Neuron (in vitro differentiated cells): ENCODE data around the gene SP140.

ENCODE experiments used
- H2AFZ ChIP-seq: one replicate; pipeline ENCODE4 v1.6.1; 2013; ENCODE audit warnings: low read depth, mild to moderate bottlenecking, inconsistent platforms, low read length, moderate library complexity
- H3K27me3 ChIP-seq: one replicate; pipeline ENCODE4 v1.6.1; 2013; ENCODE audit warnings: low read length; ENCODE audit not compliant: insufficient read depth
- H3K36me3 ChIP-seq: one replicate; pipeline ENCODE4 v1.6.1; 2013; ENCODE audit warnings: low read length; ENCODE audit not compliant: insufficient read depth
- H3K4me1 ChIP-seq: one replicate; pipeline ENCODE4 v1.6.1; 2013; ENCODE audit warnings: low read length; ENCODE audit not compliant: insufficient read depth
- H3K4me3 ChIP-seq: 2 replicates; pipeline ENCODE4 v1.5.1; 2013; ENCODE audit warnings: mild to moderate bottlenecking, low read length, moderate library complexity
- H3K9me3 ChIP-seq: one replicate; pipeline ENCODE4 v1.6.1; 2013; ENCODE audit warnings: low read length

The SP140 gene

DNA sequence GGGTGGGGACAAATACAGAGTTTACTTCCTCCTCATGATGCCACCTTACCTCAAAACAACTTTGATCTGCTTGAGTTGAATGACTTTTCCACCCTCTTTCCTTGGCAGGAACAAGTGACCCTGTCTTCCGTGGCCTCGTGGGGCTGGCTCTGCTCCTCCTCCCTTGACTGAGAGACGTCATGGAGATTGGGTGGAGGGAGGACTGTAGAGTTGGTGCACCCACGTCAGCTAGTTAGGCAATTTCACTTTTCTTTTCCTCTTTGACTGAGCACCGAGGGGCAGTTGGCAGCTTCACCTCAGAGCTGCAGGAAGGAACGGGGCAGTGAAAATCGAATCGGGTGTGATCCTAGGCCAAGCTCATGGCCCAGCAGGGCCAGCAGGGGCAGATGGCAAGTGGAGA, at the start of gene SP140:
SP140 (plus strand) TSS at position 251 of the 400 bp plus-strand sequence; CDS start at position 360, 109 bp downstream.
- Histone ChIP-seq H3K4me1 (no peaks in the 10 kb centered on the region), H3K4me3 (no peak within 1 kb of the TSS), H3K27me3 (peaks cover 6% of the 10 kb centered on the region), H2AFZ (no peak within 1 kb of the TSS), H3K9me3 (no peaks in the 10 kb centered on the region), H3K36me3 (no peaks in the 10 kb centered on the region)

DNA sequence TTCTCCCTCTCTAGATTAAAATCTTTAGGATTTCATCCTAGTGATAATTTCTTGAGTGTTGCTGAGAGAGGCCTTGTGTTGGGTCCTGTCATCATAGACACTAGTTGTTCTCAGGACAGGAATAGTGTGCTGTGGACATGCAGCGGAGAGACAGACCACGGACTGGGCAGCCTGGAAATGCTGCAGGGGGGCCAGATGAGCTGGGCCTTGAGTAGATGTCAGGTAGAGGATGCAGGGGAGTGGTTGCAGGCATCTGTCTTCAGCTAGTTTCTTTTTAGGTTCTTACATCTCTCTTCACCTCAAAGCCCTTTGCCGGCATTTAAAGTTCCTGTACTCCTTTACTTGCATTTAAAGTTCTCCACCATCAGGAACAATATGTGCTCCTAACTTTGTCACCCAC, 48.5 kb upstream of the SP140 start:
- H3K9me3 ChIP-seq = no peaks in the 10 kb centered on the region

GRCh38 chr2:230178546-230179485, 46.7 kb upstream of the SP140 start:
- H3K4me1 ChIP-seq = peaks cover 16% of the 10 kb centered on the region

More for the DNA sequence above, 48.5 kb upstream of the SP140 start:
- Histone ChIP-seq H3K4me1 (peaks cover 16% of the 10 kb centered on the region), H3K36me3 (no peaks in the 10 kb centered on the region), H3K4me3 (no peak overlapping the region), H3K27me3 (no peaks in the 10 kb centered on the region), H2AFZ (no peak overlapping the region)

GRCh38 chr2:230179907-230180306, 45.6 kb upstream of the SP140 start:
- Histone ChIP-seq H3K4me3 (no peak overlapping the region), H2AFZ (no peak overlapping the region), H3K9me3 (no peaks in the 10 kb centered on the region), H3K27me3 (no peaks in the 10 kb centered on the region), H3K36me3 (no peaks in the 10 kb centered on the region), H3K4me1 (peaks cover 16% of the 10 kb centered on the region)

More at GRCh38 chr2:230178546-230179485, 46.7 kb upstream of the SP140 start:
- H3K36me3 ChIP-seq = no peaks in the 10 kb centered on the region
- H2AFZ ChIP-seq = no peak overlapping the region
- no peak overlapping the region for H3K4me3 ChIP-seq
- no peaks in the 10 kb centered on the region for H3K9me3 ChIP-seq
- H3K27me3 ChIP-seq = no peaks in the 10 kb centered on the region

DNA sequence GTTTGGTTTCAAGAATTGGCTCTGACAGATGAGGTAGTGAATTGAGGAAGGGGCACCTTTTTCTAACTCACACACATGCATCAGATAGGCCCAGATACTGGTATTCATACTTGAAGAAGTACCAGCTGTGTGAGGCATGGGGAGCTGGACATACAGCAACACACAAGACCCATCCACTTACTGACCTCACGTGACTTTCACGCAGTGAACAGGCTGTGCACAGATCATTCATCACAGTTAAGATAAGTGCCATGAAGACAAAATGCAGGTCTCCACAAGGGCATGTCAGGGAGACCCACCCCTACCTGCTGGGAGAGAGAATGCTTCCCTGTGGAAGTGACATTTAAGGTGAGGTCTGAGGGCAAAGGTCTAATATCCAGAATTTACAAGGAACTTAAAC, 44.3 kb upstream of the SP140 start:
- no peak overlapping the region for H2AFZ ChIP-seq
- no peaks in the 10 kb centered on the region for H3K9me3 ChIP-seq
- no peaks in the 10 kb centered on the region for H3K27me3 ChIP-seq
- H3K4me3 ChIP-seq = no peak overlapping the region
- peaks cover 16% of the 10 kb centered on the region for H3K4me1 ChIP-seq
- no peaks in the 10 kb centered on the region for H3K36me3 ChIP-seq

DNA sequence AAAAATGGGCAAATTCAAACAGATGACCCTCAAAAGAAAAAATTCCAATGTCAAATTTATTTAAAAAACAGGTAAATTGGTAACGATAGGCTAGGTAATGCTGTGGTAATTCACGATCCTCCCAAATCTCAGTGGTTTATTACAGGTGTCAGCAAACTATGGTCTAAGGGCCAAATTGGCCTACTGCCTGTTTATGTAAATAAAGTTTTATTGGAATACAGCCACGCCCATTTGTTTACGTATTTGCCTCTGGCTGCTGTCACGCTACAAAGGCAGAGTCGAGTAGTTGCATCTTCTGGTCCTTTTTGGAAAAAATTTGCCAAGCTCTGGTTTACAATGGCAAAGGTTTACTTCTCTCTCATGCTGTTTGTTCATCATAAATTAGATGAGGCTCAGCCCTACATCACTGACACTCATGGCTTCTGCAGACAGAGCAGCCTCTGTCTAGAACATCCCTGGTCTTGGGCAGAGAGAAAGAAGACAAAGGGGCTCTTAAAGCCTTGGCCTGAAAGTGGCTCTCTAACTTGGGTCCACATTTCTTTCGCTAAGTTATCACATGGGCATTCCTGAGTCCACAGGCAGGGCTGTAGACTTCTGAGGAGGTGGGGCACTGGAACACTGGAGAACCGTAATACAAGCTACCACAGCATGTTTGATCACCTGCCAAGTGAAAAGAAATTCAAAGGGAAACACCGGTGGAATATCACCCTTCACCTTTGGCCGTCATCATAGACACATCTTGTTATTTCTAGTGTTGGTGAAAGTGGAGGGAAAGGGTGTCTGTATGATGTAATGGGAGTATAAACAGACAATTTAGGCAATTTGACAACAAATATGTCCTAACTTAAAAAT, 40.6 kb upstream of the SP140 start:
- no peak overlapping the region for H2AFZ ChIP-seq
- H3K4me1 ChIP-seq = no peaks in the 10 kb centered on the region

DNA sequence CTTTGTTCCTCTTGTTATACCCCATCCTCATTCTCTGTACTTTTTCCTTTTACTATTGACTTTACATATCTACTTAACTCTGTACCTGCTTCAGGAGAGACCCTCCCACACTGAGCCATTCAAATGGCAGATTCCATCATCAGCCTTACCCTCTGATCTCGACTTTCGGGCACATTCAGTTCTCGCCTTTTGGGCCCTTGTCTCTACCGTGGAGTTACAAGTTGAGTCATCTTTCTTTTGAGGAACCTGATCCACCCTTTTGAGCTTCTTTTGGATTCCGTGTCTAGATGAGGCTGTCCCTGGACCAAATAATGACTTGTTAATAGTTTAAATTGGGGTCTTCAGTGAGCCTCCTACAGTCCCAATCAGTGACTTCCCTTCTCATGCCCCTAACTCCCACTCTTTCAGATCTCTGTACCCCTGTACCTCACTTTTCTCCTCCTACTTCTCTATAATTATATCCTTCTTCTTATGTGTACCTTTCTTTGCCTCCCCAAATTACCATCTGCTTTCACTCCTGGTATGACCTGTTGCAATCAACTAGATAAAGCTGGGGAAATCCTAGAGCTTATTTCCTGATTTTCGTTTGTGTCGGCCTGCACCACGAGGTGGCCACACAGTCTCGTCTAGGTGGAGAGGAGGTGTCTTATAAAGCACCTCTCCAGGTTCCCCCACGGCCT, 23.0 kb upstream of the SP140 start:
- Histone ChIP-seq H3K4me1 (no peaks in the 10 kb centered on the region), H2AFZ (no peak overlapping the region), H3K4me3 (no peak overlapping the region), H3K27me3 (no peaks in the 10 kb centered on the region), H3K36me3 (no peaks in the 10 kb centered on the region), H3K9me3 (no peaks in the 10 kb centered on the region)

More for the DNA sequence above, 40.6 kb upstream of the SP140 start:
- H3K9me3 ChIP-seq = no peaks in the 10 kb centered on the region
- H3K36me3 ChIP-seq = no peaks in the 10 kb centered on the region
- H3K27me3 ChIP-seq = no peaks in the 10 kb centered on the region
- no peak overlapping the region for H3K4me3 ChIP-seq

GRCh38 chr2:230203110-230203676, 22.3 kb upstream of the SP140 start:
- Histone ChIP-seq H3K4me1 (no peaks in the 10 kb centered on the region), H3K27me3 (no peaks in the 10 kb centered on the region), H3K9me3 (no peaks in the 10 kb centered on the region), H3K4me3 (no peak overlapping the region), H3K36me3 (no peaks in the 10 kb centered on the region), H2AFZ (no peak overlapping the region)

- H2AFZ ChIP-seq = no peak overlapping the region
- no peak overlapping the region for H3K4me3 ChIP-seq
- no peaks in the 10 kb centered on the region for H3K27me3 ChIP-seq
- H3K4me1 ChIP-seq = no peaks in the 10 kb centered on the region
- no peaks in the 10 kb centered on the region for H3K36me3 ChIP-seq
- no peaks in the 10 kb centered on the region for H3K9me3 ChIP-seq
Measured at GRCh38 chr2:230205034-230205433, 20.5 kb upstream of the SP140 start.

- no peaks in the 10 kb centered on the region for H3K36me3 ChIP-seq
- no peaks in the 10 kb centered on the region for H3K27me3 ChIP-seq
Measured at GRCh38 chr2:230205721-230206120, 19.8 kb upstream of the SP140 start.

GRCh38 chr2:230208576-230208975, 17.0 kb upstream of the SP140 start:
- H3K4me1 ChIP-seq = no peaks in the 10 kb centered on the region
- no peaks in the 10 kb centered on the region for H3K9me3 ChIP-seq
- H3K4me3 ChIP-seq = no peak overlapping the region
- no peaks in the 10 kb centered on the region for H3K36me3 ChIP-seq
- H2AFZ ChIP-seq = no peak overlapping the region
- H3K27me3 ChIP-seq = no peaks in the 10 kb centered on the region

More at GRCh38 chr2:230205721-230206120, 19.8 kb upstream of the SP140 start:
- Histone ChIP-seq H3K9me3 (no peaks in the 10 kb centered on the region), H2AFZ (no peak overlapping the region), H3K4me3 (no peak overlapping the region), H3K4me1 (no peaks in the 10 kb centered on the region)

DNA sequence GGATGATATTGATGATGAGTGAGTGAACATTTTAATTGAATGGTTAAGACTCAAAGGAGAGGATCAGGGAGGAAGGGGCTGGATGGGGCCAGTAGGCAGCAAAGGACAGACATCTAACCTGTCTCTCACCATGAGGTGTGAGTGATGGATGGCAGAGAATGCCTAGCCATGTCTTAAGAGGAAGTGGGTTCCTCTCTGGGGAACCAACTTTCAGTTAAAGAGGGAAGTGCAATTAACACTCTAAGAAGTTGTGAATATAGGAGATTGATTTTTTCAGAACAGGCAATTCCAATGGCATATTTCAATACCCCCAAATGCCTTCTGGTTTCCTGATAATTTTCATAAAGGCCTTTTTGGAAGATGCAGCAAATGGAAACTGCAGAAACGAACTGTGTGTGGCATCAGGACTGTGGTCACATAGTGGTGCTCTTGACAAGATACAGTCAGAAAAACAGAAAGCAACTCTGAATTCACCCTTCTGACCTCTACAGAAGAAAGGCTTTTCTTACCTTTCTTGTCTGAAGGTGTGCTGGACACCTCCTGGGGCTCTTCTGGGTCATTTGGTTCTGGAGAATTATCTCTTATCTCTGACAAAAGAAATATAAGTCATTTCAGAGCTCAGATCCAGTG, 16.0 kb upstream of the SP140 start:
- Histone ChIP-seq H2AFZ (no peak overlapping the region), H3K9me3 (no peaks in the 10 kb centered on the region), H3K27me3 (no peaks in the 10 kb centered on the region), H3K4me1 (no peaks in the 10 kb centered on the region), H3K36me3 (no peaks in the 10 kb centered on the region), H3K4me3 (no peak overlapping the region)
